DND-41 (cell line): ENCODE measurements around the gene PEAK3.

ENCODE experiments used
- ATAC-seq: fragments of 200-7000 bp; cut with Tn5 transposase; 3 replicates; pipeline ENCODE4 v1.9.1; 2021; ENCODE audit warnings: low read depth; ENCODE audit not compliant: insufficient read depth
- DNase-seq: peaks from one replicate; pipeline ENCODE4 v3.0.0-alpha.2; 2020
- H2AFZ ChIP-seq: 2 replicates; pipeline ENCODE4 v1.6.0; 2012; ENCODE audit warnings: low read depth, low read length
- H3K27ac ChIP-seq: 2 replicates; pipeline ENCODE4 v1.5.1; 2012; ENCODE audit warnings: low read length, inconsistent platforms
- H3K27me3 ChIP-seq: fragments of 200-600 bp; sonication (generic); 2 replicates; pipeline ENCODE4 v1.6.0; 2012; ENCODE audit warnings: low read length, mild to moderate bottlenecking, inconsistent platforms; ENCODE audit not compliant: insufficient read depth, poor library complexity
- H3K36me3 ChIP-seq: 2 replicates; pipeline ENCODE4 v1.5.1; 2012; ENCODE audit warnings: low read length, inconsistent platforms; ENCODE audit not compliant: insufficient read depth
- H3K4me1 ChIP-seq: 2 replicates; pipeline ENCODE4 v1.5.1; 2012; ENCODE audit warnings: mild to moderate bottlenecking, low read length; ENCODE audit not compliant: insufficient read depth
- H3K4me2 ChIP-seq: 2 replicates; pipeline ENCODE4 v1.6.0; 2012; ENCODE audit warnings: mild to moderate bottlenecking, moderate library complexity, low read length, inconsistent platforms; ENCODE audit not compliant: insufficient read depth
- H3K4me3 ChIP-seq, 2 experiments: fragments of 200-600 bp in 1 of 2; shearing (Covaris generic) in 1 of 2; 2 replicates each; pipeline ENCODE4 v1.5.1; 2012 to 2016; ENCODE audit warnings: inconsistent platforms in 2 of 2, low read length in 2 of 2, mild to moderate bottlenecking in 2 of 2, low read depth in 1 of 2, moderate library complexity in 1 of 2
- H3K79me2 ChIP-seq: 2 replicates; pipeline ENCODE4 v1.6.0; 2012; ENCODE audit warnings: low read length, inconsistent platforms; ENCODE audit not compliant: insufficient read depth
- H3K9ac ChIP-seq: 2 replicates; pipeline ENCODE4 v1.6.0; 2012; ENCODE audit warnings: low read depth, mild to moderate bottlenecking, inconsistent platforms, low read length, moderate library complexity
- H3K9me3 ChIP-seq: 2 replicates; pipeline ENCODE4 v1.5.1; 2012; ENCODE audit warnings: low read length, moderate library complexity, mild to moderate bottlenecking, inconsistent platforms; ENCODE audit not compliant: insufficient read depth, severe bottlenecking
- H4K20me1 ChIP-seq: 2 replicates; pipeline ENCODE4 v1.6.0; 2012; ENCODE audit warnings: low read length; ENCODE audit not compliant: insufficient read depth
- CTCF ChIP-seq: IDR thresholded peaks from 2 replicates; pipeline ENCODE4 v1.5.1; 2012; ENCODE audit warnings: borderline replicate concordance, low read length, moderate library complexity, mild to moderate bottlenecking; ENCODE audit not compliant: poor library complexity, severe bottlenecking; ENCODE audit errors: extremely low read depth
- EZH2 ChIP-seq: IDR thresholded peaks from 3 replicates; pipeline ENCODE4 v1.6.1; 2012; ENCODE audit warnings: borderline replicate concordance, low read depth, mild to moderate bottlenecking, moderate library complexity, low read length, inconsistent platforms; ENCODE audit not compliant: severe bottlenecking

The PEAK3 gene

DNA sequence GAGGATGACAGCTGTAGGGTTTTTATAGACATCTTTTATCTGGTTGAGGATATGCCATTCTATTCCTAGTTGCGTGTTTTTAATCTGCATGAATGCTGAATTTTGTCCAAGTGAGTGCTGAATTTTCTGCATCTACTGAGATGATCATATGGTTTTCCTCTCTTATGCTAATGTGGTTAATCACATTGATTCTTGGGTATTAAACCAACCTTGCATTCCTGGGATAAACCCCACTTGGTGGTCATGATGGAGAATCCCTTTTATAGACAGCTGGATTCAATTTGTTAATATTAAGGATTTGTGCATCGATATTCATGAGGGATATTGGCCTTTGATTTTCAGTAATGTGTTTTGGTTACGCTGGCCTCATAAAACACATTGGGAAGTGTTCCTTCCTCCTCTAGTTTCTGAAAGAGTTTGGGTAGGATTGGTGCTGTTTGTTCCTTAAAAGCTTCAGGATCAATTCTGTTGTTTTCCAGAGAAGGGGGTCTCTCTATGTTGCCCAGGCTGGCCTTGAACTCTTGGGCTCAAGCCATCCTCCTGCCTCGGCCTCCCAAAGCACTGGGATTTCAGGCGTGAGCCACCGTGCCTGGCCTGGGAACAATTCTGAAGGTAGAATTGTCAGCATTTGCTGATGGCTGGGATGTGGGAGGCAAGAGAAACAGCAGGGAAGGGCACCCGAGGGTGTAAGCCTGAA lies 33.3 kb upstream of the PEAK3 start:
- no peaks in the 10 kb centered on the region for H3K79me2 ChIP-seq
- no peak overlapping the region for H3K4me3 ChIP-seq
- no peak overlapping the region for H3K27ac ChIP-seq
- DNase-seq: no peak
- ATAC-seq: no peak
- no peaks in the 10 kb centered on the region for H3K9me3 ChIP-seq
- TF ChIP-seq CTCF (no peak), EZH2 (no peak)
- no peaks in the 10 kb centered on the region for H3K27me3 ChIP-seq
- H2AFZ ChIP-seq: no peak overlapping the region
- H3K9ac ChIP-seq: no peak overlapping the region
- H3K36me3 ChIP-seq: no peaks in the 10 kb centered on the region
- no peak overlapping the region for H3K4me2 ChIP-seq
- no peaks in the 10 kb centered on the region for H3K4me1 ChIP-seq
- H4K20me1 ChIP-seq: 0 out of 2 replicates have a peak, but pooled peaks cover 2% of the 10 kb centered on the region

DNA sequence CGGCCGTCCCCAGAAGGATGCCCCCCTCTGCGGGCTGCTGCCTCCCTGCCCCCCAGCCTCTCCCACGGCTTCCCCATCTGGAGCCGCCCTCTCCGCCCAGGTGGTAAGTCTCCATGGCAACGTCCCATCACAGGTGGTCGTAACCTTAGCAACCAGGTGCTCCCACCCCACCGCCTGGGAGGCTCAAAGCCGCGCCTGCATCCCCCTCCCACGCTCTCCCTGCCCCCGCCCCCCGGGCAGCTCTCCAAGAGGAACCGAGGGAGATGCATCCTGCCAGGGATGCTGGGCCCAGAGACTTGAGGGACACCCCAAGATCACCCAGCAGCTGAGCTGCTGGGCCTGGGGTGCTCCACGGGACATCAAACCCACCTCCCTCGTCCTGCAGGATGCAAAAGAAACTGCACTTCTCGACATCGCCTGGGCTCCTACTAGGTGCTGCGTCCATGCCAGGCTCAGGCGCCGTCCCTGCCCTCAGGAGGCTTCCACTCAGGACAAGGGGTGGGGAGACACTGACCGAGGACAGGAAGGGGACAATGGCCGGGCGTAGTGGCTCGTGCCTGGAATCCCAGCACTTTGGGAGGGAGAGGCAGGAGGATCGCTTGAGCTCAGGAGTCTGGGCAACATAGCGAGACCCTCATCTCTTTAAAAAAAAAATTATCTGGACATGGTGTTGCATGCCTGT lies 31.0 kb upstream of the PEAK3 start:
- Histone ChIP-seq H3K9me3 (no peaks in the 10 kb centered on the region), H3K36me3 (no peaks in the 10 kb centered on the region), H3K4me3 (no peak overlapping the region), H3K27me3 (no peaks in the 10 kb centered on the region), H3K4me1 (no peaks in the 10 kb centered on the region), H3K9ac (no peak overlapping the region), H4K20me1 (no peaks in the 10 kb centered on the region), H3K27ac (no peak overlapping the region), H3K4me2 (no peak overlapping the region), H2AFZ (no peak overlapping the region), H3K79me2 (no peaks in the 10 kb centered on the region)
- DNase-seq (no peak), ATAC-seq (no peak)
- TF ChIP-seq EZH2 (no peak), CTCF (no peak)

GRCh38 chr19:2311093-2311492 lies 29.1 kb upstream of the PEAK3 start:
- ATAC-seq (no peak), DNase-seq (no peak)
- no peak overlapping the region for H3K27ac ChIP-seq
- no peaks in the 10 kb centered on the region for H3K27me3 ChIP-seq
- no peaks in the 10 kb centered on the region for H3K79me2 ChIP-seq
- no peak overlapping the region for H3K4me3 ChIP-seq
- H3K36me3 ChIP-seq: no peaks in the 10 kb centered on the region
- no peaks in the 10 kb centered on the region for H3K9me3 ChIP-seq
- TF ChIP-seq EZH2 (no peak), CTCF (no peak)
- H4K20me1 ChIP-seq: no peaks in the 10 kb centered on the region
- no peak overlapping the region for H3K9ac ChIP-seq
- H2AFZ ChIP-seq: no peak overlapping the region
- H3K4me2 ChIP-seq: no peak overlapping the region
- H3K4me1 ChIP-seq: no peaks in the 10 kb centered on the region
